ENCODE measurements around the gene KIF21A.
"Not testable (repeated sequence)": the region's sequence is repeated elsewhere in the genome, so short reads cannot be mapped to it uniquely, and the experiment has no call there.

The KIF21A gene

DNA sequence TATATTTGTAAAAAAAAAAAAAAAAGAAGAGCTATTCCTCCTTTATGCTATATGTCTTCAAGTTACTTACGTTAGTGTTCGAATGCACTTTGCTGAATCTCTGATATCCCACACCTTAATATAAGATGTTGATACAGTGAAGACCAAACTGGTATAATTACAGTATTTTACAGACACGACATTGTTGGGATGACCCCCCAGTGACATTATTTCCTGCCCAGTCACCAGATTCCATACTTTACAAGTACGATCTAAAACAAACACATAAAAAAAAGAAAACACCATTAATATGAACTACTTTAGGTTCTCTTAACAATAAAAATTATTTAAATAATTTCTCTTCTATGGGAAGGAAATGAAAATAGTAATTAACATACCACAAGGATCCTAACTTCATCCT, 133.4 kb downstream of the KIF21A start:
- FAIRE-seq = no peak

DNA sequence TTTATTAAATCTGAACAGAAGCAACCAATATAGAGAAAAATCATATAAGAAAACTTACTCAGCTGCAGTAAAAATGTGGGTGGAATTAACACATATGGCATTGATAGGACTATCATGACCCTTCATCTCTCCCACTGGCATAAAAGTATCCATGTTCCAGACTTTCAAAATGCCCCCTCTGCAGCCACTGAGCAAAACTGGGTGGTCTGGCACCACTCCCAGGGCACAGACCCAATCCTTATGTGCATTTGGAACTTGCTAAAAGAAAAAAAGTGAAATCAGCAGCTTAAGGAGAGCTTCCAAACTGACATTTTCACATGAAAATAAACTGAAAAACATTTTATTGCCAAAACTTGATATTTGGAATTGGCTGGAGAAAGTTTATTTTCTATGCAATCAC, 141.5 kb downstream of the KIF21A start:
- DNase-seq (ENCODE audit: insufficient read length, low spot score) (no peak), FAIRE-seq (no peak)
- TF ChIP-seq POLR2A (IDR thresholded peaks at IDR 0.05; ENCODE audit: low read depth, low read length) (no peak), SPI1 (IDR thresholded peaks at IDR 0.05; ENCODE audit: low read depth, low read length) (no peak), POU2F2 (IDR thresholded peaks at IDR 0.05; ENCODE audit: low read depth, low read length) (no peak), POLR2AphosphoS5 (IDR thresholded peaks at IDR 0.05; ENCODE audit: low read depth, low read length) (no peak), PAX5 (IDR thresholded peaks at IDR 0.05; ENCODE audit: insufficient read depth, low read length, severe bottlenecking) (no peak), TAF1 (IDR thresholded peaks at IDR 0.05; ENCODE audit: low read depth, low read length) (no peak)

More for the DNA sequence above, 133.4 kb downstream of the KIF21A start:
- DNase-seq (ENCODE audit: insufficient read length, low spot score) = no peak
- TF ChIP-seq POLR2A (IDR thresholded peaks at IDR 0.05; ENCODE audit: low read depth, low read length) (no peak), POU2F2 (IDR thresholded peaks at IDR 0.05; ENCODE audit: low read depth, low read length) (no peak), PAX5 (IDR thresholded peaks at IDR 0.05; ENCODE audit: insufficient read depth, low read length, severe bottlenecking) (no peak), TAF1 (IDR thresholded peaks at IDR 0.05; ENCODE audit: low read depth, low read length) (no peak), POLR2AphosphoS5 (IDR thresholded peaks at IDR 0.05; ENCODE audit: low read depth, low read length) (no peak), SPI1 (IDR thresholded peaks at IDR 0.05; ENCODE audit: low read depth, low read length) (no peak)

DNA sequence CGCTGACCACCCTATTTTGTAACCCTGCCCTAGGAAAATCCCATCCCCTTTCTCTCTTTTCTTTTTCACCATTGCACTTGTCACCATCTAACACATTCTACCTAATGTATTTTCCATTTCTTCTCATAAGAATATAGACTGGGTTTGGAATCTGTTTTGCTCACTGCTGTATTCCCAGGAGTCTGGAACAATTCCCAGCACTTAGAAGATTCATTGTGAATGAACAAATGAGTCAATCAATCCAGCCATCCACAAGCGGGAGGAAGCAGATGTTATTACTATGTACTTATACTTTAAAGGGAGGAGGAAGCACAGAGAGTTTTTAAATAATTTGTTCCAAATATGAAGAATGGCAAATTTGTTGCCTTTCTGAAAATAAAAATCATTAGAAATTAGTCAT, 142.1 kb downstream of the KIF21A start:
- no peak for DNase-seq (ENCODE audit: insufficient read length, low spot score)
- no peak for FAIRE-seq
- no peak for TF ChIP-seq POU2F2 (IDR thresholded peaks at IDR 0.05; ENCODE audit: low read depth, low read length)
- no peak for TF ChIP-seq PAX5 (IDR thresholded peaks at IDR 0.05; ENCODE audit: insufficient read depth, low read length, severe bottlenecking)
- no peak for TF ChIP-seq POLR2A (IDR thresholded peaks at IDR 0.05; ENCODE audit: low read depth, low read length)
- TF ChIP-seq TAF1 (IDR thresholded peaks at IDR 0.05; ENCODE audit: low read depth, low read length) = no peak
- TF ChIP-seq SPI1 (IDR thresholded peaks at IDR 0.05; ENCODE audit: low read depth, low read length) = no peak
- TF ChIP-seq POLR2AphosphoS5 (IDR thresholded peaks at IDR 0.05; ENCODE audit: low read depth, low read length) = no peak

DNA sequence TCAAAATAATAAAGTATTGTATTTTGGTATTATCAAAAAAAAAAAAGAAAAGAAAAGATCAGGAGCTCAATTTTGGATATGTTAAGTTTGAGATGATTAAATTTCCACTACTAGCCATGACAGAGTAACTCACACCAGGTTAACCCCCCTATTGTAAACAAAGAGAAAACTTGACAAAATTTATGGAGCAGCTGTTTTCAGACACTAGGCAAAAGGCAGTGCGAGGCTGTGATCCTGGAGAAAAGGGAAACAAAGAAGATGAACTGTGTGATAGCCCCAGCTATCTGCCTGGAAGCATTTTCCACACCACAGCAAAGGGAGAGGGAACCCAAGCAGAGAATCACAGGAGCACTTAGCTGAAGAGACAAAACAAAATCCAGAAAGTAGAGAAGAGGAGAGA, 145.0 kb downstream of the KIF21A start:
- FAIRE-seq = no peak
- no peak for DNase-seq (ENCODE audit: insufficient read length, low spot score)
- TF ChIP-seq POLR2A (IDR thresholded peaks at IDR 0.05; ENCODE audit: low read depth, low read length) = no peak
- no peak for TF ChIP-seq POLR2AphosphoS5 (IDR thresholded peaks at IDR 0.05; ENCODE audit: low read depth, low read length)
- TF ChIP-seq SPI1 (IDR thresholded peaks at IDR 0.05; ENCODE audit: low read depth, low read length) = no peak
- TF ChIP-seq TAF1 (IDR thresholded peaks at IDR 0.05; ENCODE audit: low read depth, low read length) = no peak
- no peak for TF ChIP-seq PAX5 (IDR thresholded peaks at IDR 0.05; ENCODE audit: insufficient read depth, low read length, severe bottlenecking)
- no peak for TF ChIP-seq POU2F2 (IDR thresholded peaks at IDR 0.05; ENCODE audit: low read depth, low read length)

GRCh38 chr12:39296496-39296895, 146.4 kb downstream of the KIF21A start:
- FAIRE-seq (no peak), DNase-seq (ENCODE audit: insufficient read length, low spot score) (no peak)
- TF ChIP-seq SPI1 (IDR thresholded peaks at IDR 0.05; ENCODE audit: low read depth, low read length) (no peak), POLR2A (IDR thresholded peaks at IDR 0.05; ENCODE audit: low read depth, low read length) (no peak), TAF1 (IDR thresholded peaks at IDR 0.05; ENCODE audit: low read depth, low read length) (no peak), POLR2AphosphoS5 (IDR thresholded peaks at IDR 0.05; ENCODE audit: low read depth, low read length) (no peak), POU2F2 (IDR thresholded peaks at IDR 0.05; ENCODE audit: low read depth, low read length) (no peak), PAX5 (IDR thresholded peaks at IDR 0.05; ENCODE audit: insufficient read depth, low read length, severe bottlenecking) (no peak)

DNA sequence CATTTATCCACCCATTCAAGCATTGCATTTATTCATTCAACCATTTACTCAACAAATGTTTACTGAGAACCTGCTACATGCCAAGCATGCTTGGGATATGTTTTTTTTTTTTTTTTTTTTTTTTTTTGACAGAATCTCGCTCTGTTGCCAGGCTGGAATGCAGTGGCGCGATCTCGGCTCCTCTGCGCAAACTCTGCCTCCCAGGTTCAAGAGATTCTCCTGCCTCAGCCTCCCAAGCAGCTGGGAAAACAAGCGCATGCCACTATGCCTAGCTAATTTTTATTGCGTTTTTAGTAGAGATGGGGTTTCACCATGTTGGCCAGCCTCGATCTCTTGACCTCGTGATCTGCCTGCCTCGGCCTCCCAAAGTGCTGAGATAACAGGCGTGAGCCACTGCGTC, 147.3 kb downstream of the KIF21A start:
- not testable (repeated sequence) for DNase-seq (ENCODE audit: insufficient read length, low spot score); FAIRE-seq

GRCh38 chr12:39294715-39295114, 148.2 kb downstream of the KIF21A start:
- DNase-seq (ENCODE audit: insufficient read length, low spot score) (no peak), FAIRE-seq (no peak)
- no peak for TF ChIP-seq TAF1 (IDR thresholded peaks at IDR 0.05; ENCODE audit: low read depth, low read length)
- TF ChIP-seq POLR2A (IDR thresholded peaks at IDR 0.05; ENCODE audit: low read depth, low read length) = no peak
- TF ChIP-seq POU2F2 (IDR thresholded peaks at IDR 0.05; ENCODE audit: low read depth, low read length) = no peak
- TF ChIP-seq SPI1 (IDR thresholded peaks at IDR 0.05; ENCODE audit: low read depth, low read length) = no peak
- no peak for TF ChIP-seq PAX5 (IDR thresholded peaks at IDR 0.05; ENCODE audit: insufficient read depth, low read length, severe bottlenecking)
- TF ChIP-seq POLR2AphosphoS5 (IDR thresholded peaks at IDR 0.05; ENCODE audit: low read depth, low read length) = no peak

- FAIRE-seq = no peak
- no peak for DNase-seq (ENCODE audit: insufficient read length, low spot score)
- TF ChIP-seq POLR2AphosphoS5 (IDR thresholded peaks at IDR 0.05; ENCODE audit: low read depth, low read length) = no peak
- no peak for TF ChIP-seq POU2F2 (IDR thresholded peaks at IDR 0.05; ENCODE audit: low read depth, low read length)
- no peak for TF ChIP-seq SPI1 (IDR thresholded peaks at IDR 0.05; ENCODE audit: low read depth, low read length)
- TF ChIP-seq PAX5 (IDR thresholded peaks at IDR 0.05; ENCODE audit: insufficient read depth, low read length, severe bottlenecking) = no peak
- TF ChIP-seq POLR2A (IDR thresholded peaks at IDR 0.05; ENCODE audit: low read depth, low read length) = no peak
Measured at GRCh38 chr12:39292125-39292630, 150.7 kb downstream of the KIF21A start.

DNA sequence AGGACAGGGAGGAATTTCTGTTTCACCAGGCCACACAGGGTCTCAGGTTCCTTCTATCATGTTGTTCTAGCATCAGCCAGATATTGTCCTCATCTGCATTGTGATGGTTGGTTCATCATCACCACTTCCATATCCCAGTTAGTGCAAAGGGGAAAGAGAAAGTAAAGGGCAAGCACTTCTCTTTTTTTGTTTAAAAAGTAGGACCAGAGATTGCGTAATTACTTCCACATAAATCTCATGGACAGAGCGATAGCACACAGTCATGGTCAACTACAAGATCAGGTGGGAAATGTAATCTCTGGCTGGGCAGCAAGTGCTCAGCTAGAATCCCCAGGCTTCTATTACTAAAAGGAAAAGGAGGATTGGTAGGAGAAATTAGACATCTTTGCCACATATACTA, 155.1 kb downstream of the KIF21A start:
- FAIRE-seq (no peak), DNase-seq (ENCODE audit: insufficient read length, low spot score) (no peak)
- TF ChIP-seq POLR2A (IDR thresholded peaks at IDR 0.05; ENCODE audit: low read depth, low read length) = no peak
- TF ChIP-seq PAX5 (IDR thresholded peaks at IDR 0.05; ENCODE audit: insufficient read depth, low read length, severe bottlenecking) = no peak
- TF ChIP-seq TAF1 (IDR thresholded peaks at IDR 0.05; ENCODE audit: low read depth, low read length) = no peak
- no peak for TF ChIP-seq POU2F2 (IDR thresholded peaks at IDR 0.05; ENCODE audit: low read depth, low read length)

DNA sequence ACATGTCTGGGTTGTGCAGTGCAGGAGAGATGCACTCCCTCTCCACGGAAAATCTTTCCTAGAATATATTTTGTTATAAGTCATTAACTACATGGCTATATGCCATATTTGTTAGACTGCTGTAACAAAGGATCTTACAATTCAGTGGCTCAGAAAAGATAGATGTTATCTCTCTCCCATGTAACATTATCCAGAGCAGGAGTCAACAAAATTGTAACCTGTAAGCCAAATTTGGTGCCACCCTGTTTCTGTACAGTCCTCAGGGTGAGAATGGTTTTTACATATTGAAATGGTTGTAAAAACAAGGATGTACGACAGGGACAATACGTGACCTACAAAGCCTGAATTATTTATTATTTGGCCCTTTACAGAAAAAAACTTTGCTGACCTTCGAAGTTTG, 155.5 kb downstream of the KIF21A start:
- DNase-seq (ENCODE audit: insufficient read length, low spot score) (no peak), FAIRE-seq (no peak)
- TF ChIP-seq POLR2A (IDR thresholded peaks at IDR 0.05; ENCODE audit: low read depth, low read length) (no peak), PAX5 (IDR thresholded peaks at IDR 0.05; ENCODE audit: insufficient read depth, low read length, severe bottlenecking) (no peak), TAF1 (IDR thresholded peaks at IDR 0.05; ENCODE audit: low read depth, low read length) (no peak), POLR2AphosphoS5 (IDR thresholded peaks at IDR 0.05; ENCODE audit: low read depth, low read length) (no peak), SPI1 (IDR thresholded peaks at IDR 0.05; ENCODE audit: low read depth, low read length) (no peak), POU2F2 (IDR thresholded peaks at IDR 0.05; ENCODE audit: low read depth, low read length) (no peak)

All from GM12891 (cell line).